Measurements from ENCODE around the gene SORBS2. TPM values are rescaled to one million over a fixed set of nuclear protein-coding genes. Genes with fewer than 3 reads are reported as not detected.

Gene SORBS2
- total RNA-seq, 1 donor from 2014 or later, result 94.2 TPM

DNA sequence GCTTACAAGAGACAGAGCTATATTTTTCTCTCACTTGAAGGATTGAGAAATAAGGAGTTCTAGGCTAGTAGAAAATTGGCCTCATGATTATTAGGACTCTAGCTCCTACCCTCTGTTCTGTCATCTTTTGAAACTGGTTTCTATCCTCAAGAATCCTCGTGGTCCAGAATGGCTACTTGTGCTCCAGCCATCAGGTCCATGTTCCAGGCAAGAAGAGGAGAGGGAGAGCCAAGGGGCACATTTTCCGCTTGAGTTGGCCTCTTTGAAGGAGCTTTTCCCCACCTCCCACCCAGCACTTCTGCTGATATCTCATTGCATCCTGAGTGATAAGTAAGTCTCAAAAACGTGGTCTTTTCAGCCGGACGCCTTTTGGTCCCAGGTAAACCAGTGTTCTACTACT lies 7.2 kb upstream of the SORBS2 start:
- Mint-ChIP-seq H3K4me3 (ENCODE audit: low read depth) (no peak overlapping the region), H3K36me3 (ENCODE audit: insufficient read depth) (no peaks in the 10 kb centered on the region), H3K27ac (no peak overlapping the region), H3K27me3 (peaks cover 3% of the 10 kb centered on the region), H3K4me1 (ENCODE audit: low read depth) (peaks cover 34% of the 10 kb centered on the region), H3K9me3 (ENCODE audit: low read depth) (no peaks in the 10 kb centered on the region)
- DNase-seq (ENCODE audit: low spot score, unreplicated experiment), result no peak
- TF ChIP-seq, protein P1, sequence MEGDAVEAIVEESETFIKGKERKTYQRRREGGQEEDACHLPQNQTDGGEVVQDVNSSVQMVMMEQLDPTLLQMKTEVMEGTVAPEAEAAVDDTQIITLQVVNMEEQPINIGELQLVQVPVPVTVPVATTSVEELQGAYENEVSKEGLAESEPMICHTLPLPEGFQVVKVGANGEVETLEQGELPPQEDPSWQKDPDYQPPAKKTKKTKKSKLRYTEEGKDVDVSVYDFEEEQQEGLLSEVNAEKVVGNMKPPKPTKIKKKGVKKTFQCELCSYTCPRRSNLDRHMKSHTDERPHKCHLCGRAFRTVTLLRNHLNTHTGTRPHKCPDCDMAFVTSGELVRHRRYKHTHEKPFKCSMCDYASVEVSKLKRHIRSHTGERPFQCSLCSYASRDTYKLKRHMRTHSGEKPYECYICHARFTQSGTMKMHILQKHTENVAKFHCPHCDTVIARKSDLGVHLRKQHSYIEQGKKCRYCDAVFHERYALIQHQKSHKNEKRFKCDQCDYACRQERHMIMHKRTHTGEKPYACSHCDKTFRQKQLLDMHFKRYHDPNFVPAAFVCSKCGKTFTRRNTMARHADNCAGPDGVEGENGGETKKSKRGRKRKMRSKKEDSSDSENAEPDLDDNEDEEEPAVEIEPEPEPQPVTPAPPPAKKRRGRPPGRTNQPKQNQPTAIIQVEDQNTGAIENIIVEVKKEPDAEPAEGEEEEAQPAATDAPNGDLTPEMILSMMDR (IDR thresholded peaks at IDR 0.05; ENCODE audit: unreplicated experiment), result no peak

DNA sequence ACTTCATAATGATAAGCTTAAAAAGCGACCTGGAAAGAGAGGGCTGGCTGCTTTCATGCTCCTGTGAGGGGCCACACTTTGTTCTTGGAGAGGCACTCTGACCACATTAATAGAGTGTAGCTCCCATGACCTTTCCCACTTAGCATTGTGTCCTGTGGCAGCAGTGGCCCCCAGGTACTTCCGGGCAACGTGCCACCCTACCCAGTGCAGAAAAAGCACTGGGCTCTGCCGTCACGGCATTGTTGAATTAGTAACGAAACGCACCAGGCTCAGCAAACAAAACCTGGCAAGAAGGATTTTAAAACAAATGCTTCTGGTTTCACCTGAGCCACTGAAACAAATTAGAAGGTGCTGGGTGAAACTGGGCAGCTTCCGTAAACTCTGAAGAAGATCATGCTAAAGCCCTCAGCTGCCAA lies 5.4 kb upstream of the SORBS2 start:
- Mint-ChIP-seq H3K4me3 (ENCODE audit: low read depth) (peak overlapping the region; percentile 1), H3K9me3 (ENCODE audit: low read depth) (no peaks in the 10 kb centered on the region), H3K27me3 (no peaks in the 10 kb centered on the region), H3K4me1 (ENCODE audit: low read depth) (peaks cover 41% of the 10 kb centered on the region), H3K27ac (peak overlapping the region; percentile 93), H3K36me3 (ENCODE audit: insufficient read depth) (no peaks in the 10 kb centered on the region)
- DNase-seq (ENCODE audit: low spot score, unreplicated experiment), result peak; percentile 24
- TF ChIP-seq, protein P1 (IDR thresholded peaks at IDR 0.05; ENCODE audit: unreplicated experiment), result no peak

DNA sequence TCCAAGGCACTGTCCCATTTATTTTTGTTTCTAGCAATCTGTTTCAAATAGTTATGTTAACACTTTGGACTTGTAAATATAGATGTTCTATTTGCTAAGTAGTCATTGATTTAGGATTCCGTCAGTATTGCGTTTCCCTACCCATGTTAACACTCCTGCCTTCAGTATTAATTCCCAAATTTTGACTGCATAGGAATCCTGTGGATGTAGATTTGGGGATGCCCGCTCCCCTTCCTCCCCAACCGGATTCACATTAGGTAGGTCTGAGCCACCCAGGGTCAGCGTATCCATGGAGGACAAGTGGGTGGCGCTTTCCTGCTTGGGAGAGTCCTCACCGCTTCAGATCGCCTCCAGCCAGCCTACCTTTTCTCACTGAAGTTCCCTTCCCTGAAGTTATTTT lies 1.1 kb upstream of the SORBS2 start:
- Mint-ChIP-seq H3K36me3 (ENCODE audit: insufficient read depth) (no peaks in the 10 kb centered on the region), H3K27me3 (no peaks in the 10 kb centered on the region), H3K9me3 (ENCODE audit: low read depth) (no peaks in the 10 kb centered on the region), H3K4me3 (ENCODE audit: low read depth) (peak overlapping the region; percentile 31), H3K27ac (peak overlapping the region; percentile 25), H3K4me1 (ENCODE audit: low read depth) (peaks cover 69% of the 10 kb centered on the region)
- no peak for DNase-seq (ENCODE audit: low spot score, unreplicated experiment)
- TF ChIP-seq, protein P1 (IDR thresholded peaks at IDR 0.05; ENCODE audit: unreplicated experiment), result no peak

DNA sequence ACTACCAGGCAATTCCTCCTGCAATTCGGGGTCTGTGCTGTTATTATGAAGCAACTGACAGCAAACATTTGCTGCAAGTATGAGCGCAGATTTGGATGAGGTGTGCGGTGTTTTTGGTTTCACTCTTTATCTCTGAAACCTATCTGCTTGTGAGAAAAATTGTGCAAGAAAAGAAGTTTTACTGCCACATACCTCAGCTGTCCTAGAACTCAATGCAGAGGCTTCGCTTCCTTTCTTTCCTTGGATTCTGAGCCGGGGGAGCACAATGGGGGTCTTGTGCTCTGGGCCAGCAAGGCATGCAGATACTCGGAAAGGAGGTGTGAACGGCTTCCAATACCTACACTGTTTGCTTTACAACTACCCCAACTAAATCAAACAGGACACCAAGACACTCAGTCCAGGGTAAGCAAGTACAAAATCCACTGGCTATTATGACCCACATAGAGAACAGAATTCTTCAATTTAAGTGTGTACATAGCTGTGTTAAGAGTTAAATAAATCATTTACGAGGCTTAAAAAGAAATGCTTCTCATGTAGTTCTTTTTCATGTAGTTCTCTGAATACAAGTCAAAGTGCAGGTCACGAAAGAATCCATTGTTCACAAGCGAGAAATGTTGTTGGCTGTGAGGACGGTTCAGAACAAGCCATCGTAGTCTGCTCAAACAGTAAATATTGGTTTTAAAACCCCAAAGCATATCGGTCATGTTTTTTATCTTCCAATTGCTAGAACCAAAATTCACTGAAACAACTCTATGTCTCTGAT lies 1.1 kb downstream of the SORBS2 start:
- Mint-ChIP-seq H3K4me1 (ENCODE audit: low read depth) (peaks cover 56% of the 10 kb centered on the region), H3K27me3 (no peaks in the 10 kb centered on the region), H3K36me3 (ENCODE audit: insufficient read depth) (peaks cover 4% of the 10 kb centered on the region), H3K9me3 (ENCODE audit: low read depth) (no peaks in the 10 kb centered on the region), H3K27ac (peak overlapping the region; percentile 98), H3K4me3 (ENCODE audit: low read depth) (peak overlapping the region; percentile 83)
- TF ChIP-seq, protein P1 (IDR thresholded peaks at IDR 0.05; ENCODE audit: unreplicated experiment), result no peak
- no peak for DNase-seq (ENCODE audit: low spot score, unreplicated experiment)

DNA sequence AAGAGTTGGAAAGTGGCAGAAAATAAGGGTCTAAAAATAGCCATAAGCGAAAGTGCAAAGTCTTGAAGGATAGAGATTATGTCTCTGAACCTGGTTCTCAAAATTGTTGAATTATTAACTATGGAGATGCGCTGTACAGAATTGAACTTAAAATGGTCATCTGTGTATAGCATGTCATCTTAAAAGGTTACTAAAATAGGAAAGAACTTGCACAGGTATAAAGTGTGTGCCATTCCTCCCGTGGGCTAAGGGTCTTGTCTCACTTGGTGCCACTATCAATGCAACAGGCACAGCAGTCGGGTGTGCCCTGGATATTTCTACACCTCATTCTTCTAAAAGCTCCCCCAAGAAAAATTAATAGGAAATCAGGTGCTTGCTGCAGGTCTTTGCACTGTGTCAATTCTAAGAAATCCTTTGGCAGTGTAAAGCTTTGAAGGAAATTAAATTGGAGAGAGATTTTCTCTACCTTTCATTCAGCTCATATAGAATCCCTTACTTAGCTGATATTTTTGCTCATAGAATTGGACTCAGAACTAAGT lies 2.4 kb downstream of the SORBS2 start:
- H3K9me3 Mint-ChIP-seq (ENCODE audit: low read depth), result no peaks in the 10 kb centered on the region
- H3K27ac Mint-ChIP-seq, result peak overlapping the region; percentile 98
- peaks cover 4% of the 10 kb centered on the region for H3K36me3 Mint-ChIP-seq (ENCODE audit: insufficient read depth)
- H3K4me1 Mint-ChIP-seq (ENCODE audit: low read depth), result peaks cover 63% of the 10 kb centered on the region
- H3K4me3 Mint-ChIP-seq (ENCODE audit: low read depth), result peak overlapping the region; percentile 83
- no peaks in the 10 kb centered on the region for H3K27me3 Mint-ChIP-seq
- DNase-seq (ENCODE audit: low spot score, unreplicated experiment), result no peak
- TF ChIP-seq, protein P1 (IDR thresholded peaks at IDR 0.05; ENCODE audit: unreplicated experiment), result no peak

Data from progenitor cell of endocrine pancreas (in vitro differentiated cells).